Activated CD4-positive, alpha-beta T cell treated with anti-CD3 and anti-CD28 coated beads, Interleukin-2, amount 10 ng/mL, durations not matched to agents 24 days and 14 days (primary cell): Measurements from ENCODE around the gene MIPEP. TPM values are rescaled to one million over a fixed set of nuclear protein-coding genes. Genes with fewer than 3 reads are reported as not detected.

Experiments
- DNase-seq: peaks from one replicate; pipeline ENCODE4 v3.0.0; 2022
- H3K27ac Mint-ChIP-seq: one replicate; pipeline ENCODE4 v1.8.0; 2022; ENCODE audit warnings: mild to moderate bottlenecking, mixed read lengths
- H3K27me3 Mint-ChIP-seq: one replicate; pipeline ENCODE4 v1.8.0; 2022; ENCODE audit warnings: mixed read lengths
- H3K36me3 Mint-ChIP-seq: one replicate; pipeline ENCODE4 v1.8.0; 2022; ENCODE audit warnings: low read depth, mild to moderate bottlenecking, mixed read lengths
- H3K4me1 Mint-ChIP-seq: one replicate; pipeline ENCODE4 v1.8.0; 2021; ENCODE audit warnings: mixed read lengths
- H3K4me3 Mint-ChIP-seq: one replicate; pipeline ENCODE4 v1.8.0; 2022; ENCODE audit warnings: mild to moderate bottlenecking, moderate library complexity, mixed read lengths
- H3K9me3 Mint-ChIP-seq: one replicate; pipeline ENCODE4 v1.8.0; 2021; ENCODE audit warnings: mixed read lengths
- intact Hi-C: fragments of 100-400 bp; cut with micrococcal nuclease; formaldehyde crosslinking; loops from one replicate; pipeline ENCODE4 v1.15.1; 2023
- total RNA-seq: library from RNA; stranded (reverse); gene quantifications from 2 replicates; pipeline ENCODE4 v1.2.3, GENCODE V29; 2022

The MIPEP gene
- total RNA-seq, 1 donor from 2014 or later, result 10.9 TPM

GRCh38 chr13:23744315-23744714 lies 144.9 kb downstream of the MIPEP start:
- intact Hi-C loops, result loop anchor here (10.0 kb wide), 1 partner anchor 170 kb away; the partner anchor contains the start of gene TNFRSF19
- H3K36me3 Mint-ChIP-seq, result no peaks in the 10 kb centered on the region
- H3K9me3 Mint-ChIP-seq, result no peaks in the 10 kb centered on the region
- no peak overlapping the region for H3K27ac Mint-ChIP-seq
- no peak for DNase-seq
- H3K4me3 Mint-ChIP-seq, result no peak overlapping the region
- peaks cover 27% of the 10 kb centered on the region for H3K27me3 Mint-ChIP-seq
- H3K4me1 Mint-ChIP-seq, result peaks cover 19% of the 10 kb centered on the region

GRCh38 chr13:23743278-23744076 lies 145.7 kb downstream of the MIPEP start:
- no peaks in the 10 kb centered on the region for H3K9me3 Mint-ChIP-seq
- H3K4me3 Mint-ChIP-seq, result peak overlapping the region; percentile 24
- H3K27me3 Mint-ChIP-seq, result peaks cover 29% of the 10 kb centered on the region
- no peak overlapping the region for H3K27ac Mint-ChIP-seq
- no peaks in the 10 kb centered on the region for H3K36me3 Mint-ChIP-seq
- intact Hi-C loops, result loop anchor here (1.0 to 10.0 kb wide), 3 partner anchors 9 to 169 kb away; partner anchors contain the start of gene TNFRSF19
- peak; percentile 81 for DNase-seq
- H3K4me1 Mint-ChIP-seq, result peaks cover 19% of the 10 kb centered on the region

DNA sequence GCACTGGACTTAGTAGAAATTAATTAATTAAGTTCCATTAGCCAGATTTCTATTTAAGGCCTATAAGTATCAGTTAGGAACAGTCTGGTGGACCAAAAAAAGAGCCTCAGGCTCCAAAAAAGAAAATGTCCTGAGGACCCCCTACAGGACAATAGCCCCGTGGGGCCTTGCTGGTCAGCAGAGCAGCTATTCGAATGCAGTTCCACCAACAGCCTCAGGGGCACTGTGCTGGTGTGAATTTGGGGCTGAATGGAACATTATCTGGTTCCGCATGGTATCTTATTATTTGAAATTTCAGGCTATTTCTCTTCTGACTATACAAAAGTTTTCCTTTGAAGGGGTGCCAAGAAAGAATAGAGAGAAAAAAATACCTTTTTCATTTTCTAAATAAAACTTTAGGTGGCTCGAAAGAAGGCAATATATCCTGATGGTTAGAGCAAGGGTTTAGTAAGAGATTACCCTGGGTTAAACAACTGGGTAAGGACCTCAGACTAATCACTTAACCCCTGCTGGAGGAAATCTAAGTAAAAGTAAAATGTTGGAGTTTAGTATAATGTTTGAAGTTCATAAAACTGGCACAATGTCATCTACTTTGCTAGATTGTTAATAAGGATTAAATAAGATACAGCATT lies 147.2 kb downstream of the MIPEP start:
- no peak overlapping the region for H3K4me3 Mint-ChIP-seq
- H3K27ac Mint-ChIP-seq, result no peak overlapping the region
- H3K27me3 Mint-ChIP-seq, result peaks cover 26% of the 10 kb centered on the region
- H3K36me3 Mint-ChIP-seq, result no peaks in the 10 kb centered on the region
- DNase-seq, result no peak
- H3K9me3 Mint-ChIP-seq, result no peaks in the 10 kb centered on the region
- H3K4me1 Mint-ChIP-seq, result peaks cover 19% of the 10 kb centered on the region
- intact Hi-C loops, result loop anchor here (2.0 to 10.0 kb wide), 2 partner anchors 53 to 167 kb away; partner anchors contain the start of gene TNFRSF19

GRCh38 chr13:23740002-23740401 lies 149.2 kb downstream of the MIPEP start:
- H3K36me3 Mint-ChIP-seq, result no peaks in the 10 kb centered on the region
- intact Hi-C loops, result loop anchor here (10.0 kb wide), 1 partner anchor 165 kb away; the partner anchor contains the start of gene TNFRSF19
- H3K4me1 Mint-ChIP-seq, result peaks cover 21% of the 10 kb centered on the region
- H3K27me3 Mint-ChIP-seq, result peaks cover 22% of the 10 kb centered on the region
- H3K27ac Mint-ChIP-seq, result no peak overlapping the region
- no peak overlapping the region for H3K4me3 Mint-ChIP-seq
- H3K9me3 Mint-ChIP-seq, result no peaks in the 10 kb centered on the region
- no peak for DNase-seq

- intact Hi-C loops, result no loop called here
- Mint-ChIP-seq H3K27me3 (peaks cover 19% of the 10 kb centered on the region), H3K9me3 (no peaks in the 10 kb centered on the region), H3K4me1 (peaks cover 20% of the 10 kb centered on the region), H3K4me3 (no peak overlapping the region), H3K27ac (no peak overlapping the region), H3K36me3 (no peaks in the 10 kb centered on the region)
- no peak for DNase-seq
These were observed 149.6 kb downstream of the MIPEP start for GRCh38 chr13:23739596-23739995.

- H3K9me3 Mint-ChIP-seq, result no peaks in the 10 kb centered on the region
- H3K27me3 Mint-ChIP-seq, result peaks cover 15% of the 10 kb centered on the region
- intact Hi-C loops, result no loop called here
- no peak for DNase-seq
- no peak overlapping the region for H3K27ac Mint-ChIP-seq
- H3K4me3 Mint-ChIP-seq, result no peak overlapping the region
- H3K4me1 Mint-ChIP-seq, result peaks cover 3% of the 10 kb centered on the region
- H3K36me3 Mint-ChIP-seq, result no peaks in the 10 kb centered on the region
These were observed 152.7 kb downstream of the MIPEP start for GRCh38 chr13:23736541-23736940.

- intact Hi-C loops, result no loop called here
- no peak overlapping the region for H3K27ac Mint-ChIP-seq
These were observed 153.9 kb downstream of the MIPEP start for GRCh38 chr13:23735329-23735728.

DNA sequence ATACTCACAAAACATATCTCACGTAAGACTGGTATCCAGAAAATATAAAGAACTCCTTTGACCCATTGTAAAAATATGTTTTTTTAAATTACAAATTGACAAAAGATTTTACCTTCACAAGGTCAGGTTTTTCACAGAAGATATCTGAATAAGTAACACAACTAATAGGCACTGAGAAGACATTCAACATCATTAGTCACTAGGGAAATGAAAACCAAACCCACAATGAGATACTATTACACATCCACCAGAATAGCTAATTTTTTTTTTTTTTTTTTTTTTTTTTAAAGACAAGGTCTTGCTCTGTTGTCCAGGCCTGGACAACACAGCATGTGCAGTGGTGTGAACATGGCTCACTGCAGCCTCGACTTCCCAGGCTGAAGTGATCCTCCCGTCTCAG lies 157.5 kb downstream of the MIPEP start:
- Mint-ChIP-seq H3K9me3 (no peaks in the 10 kb centered on the region), H3K36me3 (no peaks in the 10 kb centered on the region), H3K27me3 (no peaks in the 10 kb centered on the region), H3K4me1 (peaks cover 1% of the 10 kb centered on the region), H3K4me3 (no peak overlapping the region), H3K27ac (no peak overlapping the region)
- DNase-seq, result no peak
- intact Hi-C loops, result no loop called here

More at GRCh38 chr13:23735329-23735728, 153.9 kb downstream of the MIPEP start:
- Mint-ChIP-seq H3K27me3 (peaks cover 7% of the 10 kb centered on the region), H3K4me1 (peaks cover 1% of the 10 kb centered on the region), H3K9me3 (no peaks in the 10 kb centered on the region), H3K36me3 (no peaks in the 10 kb centered on the region), H3K4me3 (no peak overlapping the region)
- no peak for DNase-seq

DNA sequence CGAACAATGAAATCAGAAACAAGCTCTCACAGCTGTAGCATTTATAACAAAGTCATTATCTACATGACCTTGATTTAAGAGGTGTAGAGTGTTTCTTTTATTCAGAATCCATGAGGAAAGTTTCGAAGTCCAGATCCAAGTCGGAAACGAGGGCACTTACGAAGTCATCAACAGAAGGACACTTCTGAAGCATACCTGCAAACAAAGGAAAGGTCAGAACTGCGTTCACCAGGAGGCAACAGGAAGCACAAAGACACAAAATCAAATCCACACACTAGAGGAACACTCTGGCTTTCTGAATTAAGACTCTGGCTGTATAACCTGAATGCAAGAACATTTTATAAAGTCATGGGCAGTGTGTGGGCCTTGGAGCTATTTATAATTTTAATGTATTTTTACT lies 158.9 kb downstream of the MIPEP start:
- H3K27ac Mint-ChIP-seq, result no peak overlapping the region
- no peaks in the 10 kb centered on the region for H3K36me3 Mint-ChIP-seq
- DNase-seq, result no peak
- H3K4me3 Mint-ChIP-seq, result no peak overlapping the region
- H3K9me3 Mint-ChIP-seq, result no peaks in the 10 kb centered on the region
- intact Hi-C loops, result no loop called here
- H3K27me3 Mint-ChIP-seq, result no peaks in the 10 kb centered on the region
- H3K4me1 Mint-ChIP-seq, result no peaks in the 10 kb centered on the region

DNA sequence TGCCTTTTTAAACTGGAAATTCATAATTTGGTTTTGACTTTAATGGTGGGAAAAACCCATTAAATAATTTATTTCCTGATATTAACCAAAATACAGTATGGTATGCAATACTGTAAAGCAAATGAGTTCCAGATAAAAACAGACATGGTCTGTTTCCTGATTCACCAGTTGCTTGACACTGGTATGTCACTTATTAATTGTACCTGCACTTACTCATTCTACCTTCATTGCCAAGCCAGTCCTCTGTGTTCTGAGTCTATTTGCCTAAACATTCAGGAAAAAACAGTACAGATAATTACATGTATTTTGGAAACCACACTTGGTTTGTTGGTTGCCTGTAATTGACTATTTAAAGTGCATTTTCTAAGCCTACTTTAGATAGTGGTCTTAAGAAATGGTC lies 159.7 kb downstream of the MIPEP start:
- H3K4me1 Mint-ChIP-seq, result no peaks in the 10 kb centered on the region
- intact Hi-C loops, result no loop called here
- no peaks in the 10 kb centered on the region for H3K9me3 Mint-ChIP-seq
- H3K27me3 Mint-ChIP-seq, result no peaks in the 10 kb centered on the region
- no peak overlapping the region for H3K4me3 Mint-ChIP-seq
- no peak overlapping the region for H3K27ac Mint-ChIP-seq
- no peak for DNase-seq
- no peaks in the 10 kb centered on the region for H3K36me3 Mint-ChIP-seq

GRCh38 chr13:23728807-23729206 lies 160.4 kb downstream of the MIPEP start:
- Mint-ChIP-seq H3K9me3 (no peaks in the 10 kb centered on the region), H3K4me3 (no peak overlapping the region), H3K27ac (no peak overlapping the region), H3K36me3 (no peaks in the 10 kb centered on the region), H3K4me1 (no peaks in the 10 kb centered on the region), H3K27me3 (no peaks in the 10 kb centered on the region)
- no peak for DNase-seq
- intact Hi-C loops, result no loop called here

- no peak overlapping the region for H3K27ac Mint-ChIP-seq
- DNase-seq, result no peak
- intact Hi-C loops, result no loop called here
- no peaks in the 10 kb centered on the region for H3K27me3 Mint-ChIP-seq
- H3K36me3 Mint-ChIP-seq, result no peaks in the 10 kb centered on the region
- H3K9me3 Mint-ChIP-seq, result no peaks in the 10 kb centered on the region
- no peaks in the 10 kb centered on the region for H3K4me1 Mint-ChIP-seq
- H3K4me3 Mint-ChIP-seq, result no peak overlapping the region
These were observed 163.3 kb downstream of the MIPEP start for GRCh38 chr13:23725922-23726321.

DNA sequence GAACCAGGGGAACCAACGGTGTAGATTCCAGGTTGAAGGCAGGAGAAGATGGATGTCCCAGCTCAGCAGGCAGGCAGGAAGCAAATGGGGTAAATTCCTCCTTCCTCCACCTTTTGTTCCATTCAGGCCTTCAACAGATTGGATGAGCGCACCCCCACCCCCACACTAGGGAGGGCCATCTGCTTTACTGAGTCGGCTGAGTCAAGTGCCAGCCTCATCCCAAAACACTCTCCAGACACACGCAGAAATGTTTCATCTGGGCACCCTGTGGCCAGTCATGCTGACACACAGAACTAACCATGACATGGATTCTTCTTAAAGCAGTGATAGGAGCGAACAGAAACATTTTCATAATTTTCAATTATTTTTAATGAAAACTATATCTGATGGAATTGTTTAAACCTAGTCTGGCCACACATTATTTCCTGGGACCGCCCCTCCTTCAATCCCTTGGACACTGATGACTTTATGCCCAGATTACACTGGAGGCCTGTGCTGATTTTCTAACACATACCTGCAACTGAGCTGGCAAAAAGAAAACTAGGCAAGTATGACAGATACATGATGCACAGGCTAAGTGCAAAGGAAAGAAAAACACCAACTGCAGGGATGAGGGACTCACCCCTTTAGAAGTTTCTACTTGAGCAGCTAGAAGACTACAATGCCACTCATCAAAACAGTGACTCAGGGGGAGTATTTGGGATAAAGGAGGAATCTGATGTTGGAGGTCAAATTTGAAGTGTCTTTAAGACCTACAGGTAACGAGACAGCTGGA lies 164.8 kb downstream of the MIPEP start:
- no peaks in the 10 kb centered on the region for H3K4me1 Mint-ChIP-seq
- H3K27me3 Mint-ChIP-seq, result no peaks in the 10 kb centered on the region
- intact Hi-C loops, result no loop called here
- DNase-seq, result no peak
- H3K36me3 Mint-ChIP-seq, result no peaks in the 10 kb centered on the region
- H3K4me3 Mint-ChIP-seq, result no peak overlapping the region
- H3K27ac Mint-ChIP-seq, result no peak overlapping the region
- H3K9me3 Mint-ChIP-seq, result no peaks in the 10 kb centered on the region

DNA sequence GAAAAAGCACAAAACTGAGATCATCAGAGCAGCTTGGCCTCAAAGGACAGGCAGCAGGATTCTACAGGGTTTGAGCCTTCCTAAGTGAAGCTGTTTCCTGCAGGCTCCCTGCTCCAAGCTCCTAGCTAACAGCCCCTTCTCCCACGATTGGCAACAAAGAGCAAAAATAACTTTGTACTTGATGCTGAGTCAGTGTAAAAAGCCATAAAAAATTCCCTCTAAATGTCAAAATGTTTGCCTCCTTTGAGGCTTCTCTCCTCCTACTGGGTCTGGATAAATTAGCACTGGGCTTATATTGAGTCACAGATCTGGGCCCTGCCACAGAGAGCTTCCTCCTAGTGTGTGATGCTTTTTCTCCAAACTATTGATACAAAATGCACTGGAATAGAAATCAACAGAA lies 165.7 kb downstream of the MIPEP start:
- no peak overlapping the region for H3K4me3 Mint-ChIP-seq
- H3K27me3 Mint-ChIP-seq, result no peaks in the 10 kb centered on the region
- DNase-seq, result no peak

More for the DNA sequence above, 165.7 kb downstream of the MIPEP start:
- peaks cover 5% of the 10 kb centered on the region for H3K4me1 Mint-ChIP-seq
- H3K27ac Mint-ChIP-seq, result no peak overlapping the region
- intact Hi-C loops, result no loop called here
- no peaks in the 10 kb centered on the region for H3K9me3 Mint-ChIP-seq
- H3K36me3 Mint-ChIP-seq, result no peaks in the 10 kb centered on the region
